ENCODE results near the gene ATP5F1D.

The ATP5F1D gene

DNA sequence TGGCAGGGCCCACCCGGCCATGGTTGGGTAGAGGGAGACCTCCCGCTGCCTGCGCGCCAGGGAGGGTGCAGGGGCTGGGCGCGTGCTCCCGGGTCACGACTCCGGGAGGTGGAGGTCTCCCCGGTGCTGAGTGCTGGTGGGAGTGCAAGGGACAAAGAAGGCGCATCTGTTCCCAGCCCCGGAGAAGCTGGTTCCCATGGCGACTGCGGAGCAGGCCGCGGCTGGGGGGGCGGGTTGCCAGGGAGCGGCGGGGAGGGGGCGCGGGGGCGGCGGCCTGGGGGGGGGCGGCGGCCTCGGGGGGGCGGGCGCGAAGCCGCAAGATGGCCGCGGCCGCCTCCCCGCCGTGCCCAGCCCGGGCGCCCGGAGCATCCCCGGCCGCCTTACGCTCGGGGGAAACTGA is 5.0 kb upstream of the ATP5F1D start:
- H3K4me1 ChIP-seq (ENCODE audit: low read length) = peaks cover 30% of the 10 kb centered on the region

DNA sequence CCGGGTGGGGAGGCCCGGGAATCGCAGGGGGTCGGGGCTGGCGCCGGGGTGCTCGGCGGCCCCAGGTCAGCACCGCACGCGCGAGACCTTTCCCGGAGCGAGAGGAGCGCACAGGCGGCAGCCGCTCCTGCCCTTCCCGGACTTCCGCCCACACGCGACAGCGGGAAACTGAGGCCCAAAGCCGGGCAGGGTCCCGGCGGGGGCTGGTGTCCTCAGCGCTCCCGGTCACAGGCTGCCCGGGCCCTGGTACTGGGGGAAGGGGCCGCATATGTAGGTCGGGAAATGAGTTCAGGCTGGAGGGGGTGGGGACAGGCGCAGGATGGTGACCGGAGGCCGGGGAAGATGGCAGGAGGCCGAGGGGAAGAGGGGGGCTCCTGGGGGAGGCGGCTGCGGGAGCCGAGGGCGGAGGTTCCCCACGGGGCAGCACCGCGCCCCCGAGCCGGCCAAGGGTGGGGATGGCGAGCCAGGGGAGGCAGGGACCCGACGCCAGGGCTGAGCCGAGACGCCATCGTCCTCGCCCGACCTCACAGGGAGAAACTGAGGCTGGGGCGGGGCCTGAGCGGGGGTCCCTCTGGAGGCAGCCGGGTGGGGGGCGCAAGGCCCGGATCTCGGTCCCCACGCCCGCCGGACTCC is 4.4 kb upstream of the ATP5F1D start:
- Histone ChIP-seq H2AFZ (ENCODE audit: low read depth, low read length) (no peak overlapping the region), H3K27ac (ENCODE audit: low read length) (no peak overlapping the region), H3K79me2 (ENCODE audit: low read length) (peaks cover 5% of the 10 kb centered on the region), H3K36me3 (replicated peaks; ENCODE audit: low read depth, low read length) (no peaks in the 10 kb centered on the region), H3K4me3 (ENCODE audit: low read length) (peak overlapping the region; percentile 88), H3K4me1 (ENCODE audit: low read length) (peaks cover 24% of the 10 kb centered on the region), H3K27me3 (ENCODE audit: low read depth, low read length) (no peaks in the 10 kb centered on the region), H3K9ac (ENCODE audit: low read length) (peak overlapping the region; percentile 60), H4K20me1 (ENCODE audit: insufficient read depth, low read length) (no peaks in the 10 kb centered on the region), H3K4me2 (ENCODE audit: low read length) (peak overlapping the region; percentile 87), H3K9me3 (ENCODE audit: insufficient read depth, low read length) (no peaks in the 10 kb centered on the region)
- TF ChIP-seq, protein P1, sequence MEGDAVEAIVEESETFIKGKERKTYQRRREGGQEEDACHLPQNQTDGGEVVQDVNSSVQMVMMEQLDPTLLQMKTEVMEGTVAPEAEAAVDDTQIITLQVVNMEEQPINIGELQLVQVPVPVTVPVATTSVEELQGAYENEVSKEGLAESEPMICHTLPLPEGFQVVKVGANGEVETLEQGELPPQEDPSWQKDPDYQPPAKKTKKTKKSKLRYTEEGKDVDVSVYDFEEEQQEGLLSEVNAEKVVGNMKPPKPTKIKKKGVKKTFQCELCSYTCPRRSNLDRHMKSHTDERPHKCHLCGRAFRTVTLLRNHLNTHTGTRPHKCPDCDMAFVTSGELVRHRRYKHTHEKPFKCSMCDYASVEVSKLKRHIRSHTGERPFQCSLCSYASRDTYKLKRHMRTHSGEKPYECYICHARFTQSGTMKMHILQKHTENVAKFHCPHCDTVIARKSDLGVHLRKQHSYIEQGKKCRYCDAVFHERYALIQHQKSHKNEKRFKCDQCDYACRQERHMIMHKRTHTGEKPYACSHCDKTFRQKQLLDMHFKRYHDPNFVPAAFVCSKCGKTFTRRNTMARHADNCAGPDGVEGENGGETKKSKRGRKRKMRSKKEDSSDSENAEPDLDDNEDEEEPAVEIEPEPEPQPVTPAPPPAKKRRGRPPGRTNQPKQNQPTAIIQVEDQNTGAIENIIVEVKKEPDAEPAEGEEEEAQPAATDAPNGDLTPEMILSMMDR (IDR thresholded peaks at IDR 0.05; ENCODE audit: low read depth, low read length) = no peak
- no peak for TF ChIP-seq EZH2phosphoT487 (IDR thresholded peaks at IDR 0.05; ENCODE audit: low read depth)

More for the DNA sequence above, 5.0 kb upstream of the ATP5F1D start:
- no peak overlapping the region for H2AFZ ChIP-seq (ENCODE audit: low read depth, low read length)
- H3K27ac ChIP-seq (ENCODE audit: low read length) = no peak overlapping the region
- H3K27me3 ChIP-seq (ENCODE audit: low read depth, low read length) = no peaks in the 10 kb centered on the region
- H4K20me1 ChIP-seq (ENCODE audit: insufficient read depth, low read length) = no peaks in the 10 kb centered on the region
- no peaks in the 10 kb centered on the region for H3K36me3 ChIP-seq (replicated peaks; ENCODE audit: low read depth, low read length)
- no peaks in the 10 kb centered on the region for H3K79me2 ChIP-seq (ENCODE audit: low read length)
- H3K4me2 ChIP-seq (ENCODE audit: low read length) = peak overlapping the region; percentile 87; the same call in 1 of the 2 replicates
- no peak for TF ChIP-seq EZH2phosphoT487 (IDR thresholded peaks at IDR 0.05; ENCODE audit: low read depth)
- TF ChIP-seq, protein P1 (IDR thresholded peaks at IDR 0.05; ENCODE audit: low read depth, low read length) = no peak
- no peak overlapping the region for H3K9ac ChIP-seq (ENCODE audit: low read length)
- no peak overlapping the region for H3K4me3 ChIP-seq (ENCODE audit: low read length)
- H3K9me3 ChIP-seq (ENCODE audit: insufficient read depth, low read length) = no peaks in the 10 kb centered on the region

DNA sequence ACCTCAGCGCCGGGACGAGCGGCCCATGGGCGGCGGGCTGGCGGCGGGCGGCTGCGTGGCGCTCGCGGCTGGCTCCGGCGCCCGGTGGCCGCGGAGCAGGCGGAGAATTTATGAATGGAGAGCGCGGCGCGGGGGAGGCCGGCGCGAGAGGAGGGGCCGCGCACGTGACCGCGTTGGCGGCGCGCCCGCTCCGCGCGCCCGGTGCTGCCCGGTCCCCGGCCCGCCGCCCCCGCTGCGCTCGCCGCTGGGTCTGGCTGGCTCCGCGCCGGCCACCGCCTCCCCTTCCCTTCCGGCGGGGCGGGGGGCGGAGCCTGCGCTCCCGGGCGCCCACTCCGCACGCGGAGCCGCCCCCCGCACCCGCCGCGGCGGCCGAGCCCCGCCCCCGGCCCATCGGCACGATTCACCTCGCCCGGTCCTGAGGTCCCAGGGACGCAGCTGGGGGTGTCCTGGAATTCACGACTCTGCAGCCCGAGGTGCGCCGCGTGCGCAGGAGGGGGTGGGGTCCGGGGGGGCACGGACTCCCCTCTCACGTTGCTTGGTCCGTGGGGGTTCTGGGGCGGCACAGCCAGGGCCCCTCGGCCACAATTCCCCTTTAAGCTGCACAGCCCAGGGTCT is 3.7 kb upstream of the ATP5F1D start, which contains the start of gene CBARP:
CBARP (minus strand) TSS at position 252 of the 615 bp plus-strand sequence. CDS start 1,905 bp downstream, outside the sequence.
- peak within 1 kb of the TSS; percentile 60 for H3K9ac ChIP-seq (ENCODE audit: low read length)

More for the DNA sequence above, 3.7 kb upstream of the ATP5F1D start, which contains the start of gene CBARP:
- no peaks in the 10 kb centered on the region for H3K9me3 ChIP-seq (ENCODE audit: insufficient read depth, low read length)
- peak within 1 kb of the TSS; percentile 87 for H3K4me2 ChIP-seq (ENCODE audit: low read length)
- H3K36me3 ChIP-seq (replicated peaks; ENCODE audit: low read depth, low read length) = no peaks in the 10 kb centered on the region
- H3K27me3 ChIP-seq (ENCODE audit: low read depth, low read length) = no peaks in the 10 kb centered on the region
- H3K27ac ChIP-seq (ENCODE audit: low read length) = no peak within 1 kb of the TSS
- peaks cover 10% of the 10 kb centered on the region for H3K79me2 ChIP-seq (ENCODE audit: low read length)
- H3K4me1 ChIP-seq (ENCODE audit: low read length) = peaks cover 22% of the 10 kb centered on the region
- no peaks in the 10 kb centered on the region for H4K20me1 ChIP-seq (ENCODE audit: insufficient read depth, low read length)
- H2AFZ ChIP-seq (ENCODE audit: low read depth, low read length) = peak within 1 kb of the TSS; percentile 61; the same call in 1 of the 2 replicates
- H3K4me3 ChIP-seq (ENCODE audit: low read length) = peak within 1 kb of the TSS; percentile 88
- TF ChIP-seq EZH2phosphoT487 (IDR thresholded peaks at IDR 0.05; ENCODE audit: low read depth) = no peak
- TF ChIP-seq, protein P1 (IDR thresholded peaks at IDR 0.05; ENCODE audit: low read depth, low read length) = no peak
